22Rv1 (cell line): ENCODE data around the gene ATG7.

Source experiments
- H3K27ac ChIP-seq: fragments of 450-650 bp; 2 replicates; pipeline ENCODE4 v1.5.1; 2017
- CTCF ChIP-seq: fragments of 450-650 bp; IDR thresholded peaks from 2 replicates; pipeline ENCODE4 v1.5.1; 2017; ENCODE audit warnings: mild to moderate bottlenecking
- ZFX ChIP-seq: fragments of 450-650 bp; IDR thresholded peaks from 2 replicates; pipeline ENCODE4 v1.6.1; 2017; ENCODE audit warnings: antibody characterized with exemption, borderline replicate concordance

Gene ATG7

GRCh38 chr3:11310258-11310657 is 38.1 kb downstream of the ATG7 start:
- H3K27ac ChIP-seq: no peak overlapping the region
- TF ChIP-seq ZFX (no peak), CTCF (no peak)

- no peak overlapping the region for H3K27ac ChIP-seq
- TF ChIP-seq ZFX (no peak), CTCF (no peak)
These were observed 40.0 kb downstream of the ATG7 start for GRCh38 chr3:11312166-11312565.

GRCh38 chr3:11317300-11317699 is 45.1 kb downstream of the ATG7 start:
- no peak for TF ChIP-seq ZFX
- no peak for TF ChIP-seq CTCF
- H3K27ac ChIP-seq: no peak overlapping the region

GRCh38 chr3:11322931-11323330 is 50.7 kb downstream of the ATG7 start:
- TF ChIP-seq CTCF (no peak), ZFX (no peak)
- no peak overlapping the region for H3K27ac ChIP-seq

GRCh38 chr3:11323813-11324212 is 51.6 kb downstream of the ATG7 start:
- no peak overlapping the region for H3K27ac ChIP-seq
- TF ChIP-seq ZFX: no peak
- no peak for TF ChIP-seq CTCF

GRCh38 chr3:11327619-11328018 is 55.4 kb downstream of the ATG7 start:
- no peak overlapping the region for H3K27ac ChIP-seq
- TF ChIP-seq CTCF: no peak
- TF ChIP-seq ZFX: no peak

- TF ChIP-seq CTCF (no peak), ZFX (no peak)
- H3K27ac ChIP-seq: no peak overlapping the region
These were observed 56.2 kb downstream of the ATG7 start for GRCh38 chr3:11328196-11328945.
